Jurkat, Clone E6-1 (cell line): Measurements from ENCODE around the gene GAS2L1.
"Not testable (repeated sequence)": the region's sequence is repeated elsewhere in the genome, so short reads cannot be mapped to it uniquely, and the experiment has no call there.

Source experiments
- DNase-seq: peaks from one replicate; pipeline ENCODE4 v3.0.0-alpha.2; 2011; ENCODE audit warnings: low read depth, low spot score
- H3K4me3 ChIP-seq: 2 replicates; pipeline ENCODE4 v1.5.1; 2011; ENCODE audit warnings: mild to moderate bottlenecking, low read length, control low read depth, moderate library complexity

Gene GAS2L1

DNA sequence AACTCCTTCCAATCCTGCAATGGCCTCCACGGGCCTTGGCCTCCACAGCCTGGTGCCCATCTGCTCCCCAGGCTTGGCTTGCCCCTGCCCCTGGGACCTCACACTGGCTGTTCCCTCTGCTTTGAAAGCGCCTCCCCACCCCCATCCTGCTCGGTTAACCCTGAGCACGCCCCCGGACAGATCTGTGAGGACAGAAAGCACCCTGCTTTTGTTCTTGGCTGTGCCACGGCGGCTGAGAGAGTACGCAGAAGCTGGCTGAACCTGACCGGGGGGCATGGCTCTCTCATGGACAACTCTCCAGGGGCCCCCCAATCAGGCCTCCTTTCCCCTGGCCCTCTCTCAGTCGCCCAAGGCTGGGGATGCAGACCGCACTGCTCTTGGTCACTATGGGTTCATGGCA, 29.2 kb downstream of the GAS2L1 start:
- no peak for DNase-seq

GRCh38 chr22:29336751-29337490, 30.5 kb downstream of the GAS2L1 start:
- DNase-seq: no peak
- no peak overlapping the region for H3K4me3 ChIP-seq

More for the DNA sequence above, 29.2 kb downstream of the GAS2L1 start:
- no peak overlapping the region for H3K4me3 ChIP-seq

- DNase-seq: no peak
Measured at GRCh38 chr22:29337631-29338284, 31.3 kb downstream of the GAS2L1 start.

GRCh38 chr22:29338398-29338797, 31.9 kb downstream of the GAS2L1 start:
- no peak overlapping the region for H3K4me3 ChIP-seq
- no peak for DNase-seq

More at GRCh38 chr22:29337631-29338284, 31.3 kb downstream of the GAS2L1 start:
- H3K4me3 ChIP-seq: no peak overlapping the region

GRCh38 chr22:29339381-29340235, 33.2 kb downstream of the GAS2L1 start:
- no peak for DNase-seq
- H3K4me3 ChIP-seq: no peak overlapping the region

GRCh38 chr22:29340566-29340965, 34.1 kb downstream of the GAS2L1 start:
- no peak overlapping the region for H3K4me3 ChIP-seq
- no peak for DNase-seq

DNA sequence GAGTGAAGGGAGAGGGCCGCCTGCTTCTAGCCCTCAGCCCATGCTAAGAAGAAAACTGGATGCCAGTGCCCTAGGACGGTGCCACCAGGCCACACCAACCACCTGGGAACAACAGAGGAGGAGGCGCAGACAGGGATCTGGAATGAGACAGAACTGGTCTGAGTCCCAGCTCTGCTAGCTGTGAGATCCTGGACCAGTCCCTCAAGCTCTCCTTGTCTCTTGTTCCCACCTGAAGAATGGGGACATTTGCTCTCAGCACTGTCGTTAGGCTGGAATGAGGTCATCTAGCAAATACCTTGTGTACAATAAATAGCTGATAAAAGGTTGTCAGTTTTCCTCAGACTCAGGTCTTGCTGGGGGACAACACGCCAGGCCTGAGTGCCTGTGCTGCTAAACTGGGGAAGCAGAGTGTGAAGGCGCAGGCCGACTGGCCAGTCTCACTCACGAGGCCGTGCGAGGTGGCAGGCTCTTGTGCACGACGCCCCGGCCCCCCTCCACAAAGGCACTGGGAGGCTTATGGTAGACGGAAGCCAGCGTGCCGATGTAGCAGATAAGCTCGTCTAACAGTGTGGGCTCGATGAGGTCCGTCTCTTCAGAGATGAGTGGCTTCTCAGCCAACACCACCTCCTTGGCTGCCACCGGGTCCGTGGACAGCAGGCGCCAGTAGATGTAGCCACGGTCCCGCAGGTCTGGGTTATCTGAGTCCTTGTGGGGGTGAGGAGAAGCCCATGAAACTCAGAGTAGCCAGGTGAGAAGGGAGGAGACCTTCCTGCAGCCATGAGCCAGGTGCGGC, 34.8 kb downstream of the GAS2L1 start:
- DNase-seq: no peak

GRCh38 chr22:29341849-29342127, 35.3 kb downstream of the GAS2L1 start:
- no peak for DNase-seq
- H3K4me3 ChIP-seq: no peak overlapping the region

More for the DNA sequence above, 34.8 kb downstream of the GAS2L1 start:
- H3K4me3 ChIP-seq: no peak overlapping the region

DNA sequence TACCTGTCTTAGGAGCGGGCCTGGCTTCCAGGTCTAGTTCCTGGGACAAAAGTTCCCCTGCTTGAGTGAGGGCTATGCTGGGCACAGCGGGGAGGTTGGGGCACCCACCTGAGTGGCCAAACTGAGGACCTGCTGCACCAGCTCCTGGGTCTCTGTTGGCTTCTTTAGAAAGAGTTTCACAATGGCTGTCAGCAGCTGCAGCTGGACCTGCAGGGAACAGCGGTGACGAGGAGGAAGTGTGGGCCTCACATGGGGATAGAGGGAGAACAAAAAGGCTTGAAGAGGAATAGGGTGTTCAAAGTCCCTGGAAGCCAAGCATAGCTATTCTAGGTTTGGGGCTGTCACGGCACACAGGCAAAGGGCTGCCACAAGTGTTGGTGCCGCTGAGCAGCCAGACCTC, 35.7 kb downstream of the GAS2L1 start:
- DNase-seq: no peak
- H3K4me3 ChIP-seq: no peak overlapping the region

DNA sequence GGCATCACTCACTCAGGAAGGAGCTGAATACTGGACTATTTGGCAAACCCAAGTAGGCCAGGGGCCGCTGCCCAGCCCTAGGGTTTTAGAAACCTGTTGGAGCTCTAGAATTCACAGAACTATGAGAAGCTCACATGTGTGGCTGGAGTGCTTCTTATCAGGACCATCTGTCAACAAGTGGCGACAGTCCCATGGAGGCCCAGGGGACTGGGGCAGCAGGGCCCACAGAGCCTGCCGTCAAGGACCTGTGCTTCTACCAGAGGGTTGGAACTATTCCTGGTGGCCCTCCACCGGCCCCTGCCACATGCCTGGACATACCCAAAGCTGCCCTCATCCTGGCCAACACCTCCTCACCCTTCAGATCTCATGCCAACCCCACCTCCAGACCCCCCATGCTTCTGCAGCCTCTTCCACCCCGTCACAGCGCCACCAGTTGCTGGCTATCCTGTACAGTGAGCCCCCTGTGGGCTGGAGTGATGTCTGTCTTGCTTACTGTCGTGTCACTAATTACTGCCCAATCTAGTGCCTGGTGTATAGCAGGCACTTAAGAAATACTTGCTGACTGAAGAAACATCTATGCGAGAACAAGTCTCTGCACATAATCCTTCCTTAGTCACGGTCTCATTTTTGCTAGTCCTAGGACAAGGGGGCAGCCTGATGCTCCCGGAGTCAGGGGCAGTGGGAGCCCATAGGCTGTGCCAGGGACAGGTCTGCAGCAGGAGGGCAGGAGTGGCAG, 36.3 kb downstream of the GAS2L1 start:
- no peak for DNase-seq
- H3K4me3 ChIP-seq: no peak overlapping the region

DNA sequence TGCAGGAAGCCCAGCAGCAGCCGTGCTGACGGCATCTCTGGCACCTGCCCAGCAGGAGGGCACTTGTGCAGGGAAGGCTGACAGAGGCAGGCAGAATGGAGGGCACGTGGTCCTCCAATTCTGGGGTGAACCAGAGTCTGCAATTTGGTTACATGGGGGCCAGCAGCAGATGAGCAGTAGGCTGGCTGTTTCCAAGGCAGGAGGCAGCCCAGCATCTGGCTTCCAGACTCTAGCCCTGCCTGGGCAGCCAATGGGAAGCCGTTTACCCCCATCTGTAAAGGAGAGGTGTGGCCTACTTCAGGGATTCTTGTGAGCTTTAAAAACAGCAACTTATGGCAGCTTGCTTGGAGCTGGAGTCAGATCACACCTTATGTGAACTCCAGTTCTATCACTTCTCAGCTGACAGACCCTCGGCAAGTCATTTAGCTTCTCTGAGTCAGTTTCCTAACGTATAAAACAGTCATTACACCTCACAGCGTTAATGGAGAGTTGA, 36.9 kb downstream of the GAS2L1 start:
- DNase-seq: no peak
- H3K4me3 ChIP-seq: no peak overlapping the region

DNA sequence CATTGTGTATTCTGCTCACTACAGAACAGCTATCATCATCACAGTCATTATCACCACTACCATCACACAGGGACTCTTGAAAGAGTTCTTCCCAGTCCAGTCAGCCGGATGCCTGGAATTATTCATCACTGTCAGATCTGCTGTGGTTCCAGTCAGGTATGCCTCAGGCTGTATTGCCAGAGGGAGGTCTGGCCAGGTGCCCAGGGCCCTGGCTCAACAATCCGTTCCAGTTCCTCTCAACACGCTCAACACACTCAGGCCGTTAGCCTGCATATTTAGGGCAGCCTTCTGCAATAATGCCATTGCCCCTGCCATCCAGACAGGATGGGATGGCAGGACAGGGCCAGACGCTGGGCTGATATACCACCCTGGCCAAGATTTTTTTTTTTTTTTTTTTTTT, 37.7 kb downstream of the GAS2L1 start:
- H3K4me3 ChIP-seq: no peak overlapping the region
- no peak for DNase-seq

DNA sequence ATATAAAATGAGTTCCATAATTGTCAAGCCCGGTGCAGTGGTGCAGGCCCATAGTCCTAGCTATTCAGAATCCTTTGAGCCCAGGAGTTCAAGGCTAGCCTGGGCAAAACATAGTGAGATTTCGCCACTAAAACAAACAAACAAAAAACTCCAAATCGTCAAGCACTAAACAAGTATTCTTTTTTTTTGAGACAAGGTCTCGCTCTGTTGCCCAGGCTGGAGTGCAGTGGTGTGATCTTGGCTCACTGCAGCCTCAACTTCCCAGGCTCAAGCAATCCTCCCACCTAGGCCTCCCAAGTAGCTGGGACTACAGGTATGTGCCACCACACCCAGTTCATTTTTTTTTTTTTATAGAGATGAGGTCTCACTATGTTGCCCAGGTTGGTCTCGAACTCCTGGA, 38.4 kb downstream of the GAS2L1 start:
- not testable (repeated sequence) for DNase-seq, H3K4me3 ChIP-seq

DNA sequence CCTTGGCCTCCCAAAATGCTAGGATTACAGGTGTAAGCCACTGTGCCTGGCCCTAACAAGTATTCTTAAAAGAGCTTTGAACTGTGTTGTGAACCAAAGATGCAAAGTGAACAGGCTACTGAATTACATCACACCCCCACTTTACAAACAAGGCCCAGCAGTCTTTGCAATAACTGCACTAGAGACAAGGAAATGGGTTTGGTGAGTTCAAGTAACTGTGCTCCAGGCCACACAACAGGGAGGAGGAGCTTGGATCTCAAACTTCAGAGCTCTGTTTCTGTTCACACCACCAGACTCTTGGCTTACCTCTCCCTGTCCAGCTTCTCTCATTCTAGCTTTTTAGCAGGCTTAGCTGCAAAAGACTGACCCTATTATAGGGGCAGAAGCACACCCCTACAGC, 39.5 kb downstream of the GAS2L1 start:
- DNase-seq: no peak

DNA sequence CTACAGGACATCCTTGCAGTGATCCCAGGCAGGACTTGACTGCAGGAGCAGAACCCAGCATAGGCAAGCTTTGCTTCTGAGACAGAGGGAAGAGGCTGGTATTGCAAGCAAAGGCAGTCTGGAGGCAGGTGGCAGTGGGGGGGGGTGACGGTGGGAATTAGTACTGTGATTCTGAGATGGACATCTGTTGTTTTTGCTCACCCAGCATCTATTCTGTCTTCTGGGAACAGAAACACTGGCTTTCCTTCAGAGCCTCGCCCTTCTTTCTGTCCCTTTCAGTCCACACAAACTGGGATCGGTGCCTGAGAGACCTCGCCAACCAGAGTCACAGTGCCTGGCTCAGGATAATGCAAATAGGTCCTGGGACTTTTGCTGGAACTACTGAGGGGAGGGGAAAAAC, 40.2 kb downstream of the GAS2L1 start:
- no peak overlapping the region for H3K4me3 ChIP-seq
- DNase-seq: no peak

More for the DNA sequence above, 39.5 kb downstream of the GAS2L1 start:
- no peak overlapping the region for H3K4me3 ChIP-seq

- no peak for DNase-seq
- H3K4me3 ChIP-seq: no peak overlapping the region
Measured at GRCh38 chr22:29348041-29348440, 41.6 kb downstream of the GAS2L1 start.

DNA sequence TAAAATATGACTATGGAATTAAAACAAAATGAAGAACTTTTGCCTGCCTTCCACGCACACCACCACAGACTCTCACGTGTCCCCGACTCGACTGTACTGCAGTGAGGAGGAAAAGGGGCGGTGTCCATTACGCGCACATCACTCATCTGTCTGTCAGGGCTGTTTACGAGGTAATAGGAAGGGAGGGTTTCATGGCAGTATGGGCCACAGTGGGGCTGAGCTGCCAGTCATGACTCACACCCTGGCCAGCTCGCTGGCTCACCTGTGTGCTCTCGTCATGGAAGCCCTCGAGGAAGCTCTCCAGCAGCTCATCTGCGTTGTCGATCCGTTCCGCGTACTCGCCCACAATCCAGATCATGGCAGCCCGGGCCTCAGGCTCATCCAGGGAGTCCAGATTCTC, 42.5 kb downstream of the GAS2L1 start:
- no peak overlapping the region for H3K4me3 ChIP-seq
- no peak for DNase-seq

GRCh38 chr22:29351042-29351441, 44.6 kb downstream of the GAS2L1 start:
- DNase-seq: no peak
- no peak overlapping the region for H3K4me3 ChIP-seq

- no peak for DNase-seq
- no peak overlapping the region for H3K4me3 ChIP-seq
Measured at GRCh38 chr22:29351891-29352290, 45.4 kb downstream of the GAS2L1 start.
